ENCODE measurements around the gene USHBP1. TPM values are rescaled to one million over a fixed set of nuclear protein-coding genes. Genes with fewer than 3 reads are reported as not detected.

Gene USHBP1
- total and polyA plus RNA-seq, 2 of the 13 experiments (the other 11 are each of a cell fraction or from before 2014, with no cell fraction given) = 0.15 to 1.5 TPM

DNA sequence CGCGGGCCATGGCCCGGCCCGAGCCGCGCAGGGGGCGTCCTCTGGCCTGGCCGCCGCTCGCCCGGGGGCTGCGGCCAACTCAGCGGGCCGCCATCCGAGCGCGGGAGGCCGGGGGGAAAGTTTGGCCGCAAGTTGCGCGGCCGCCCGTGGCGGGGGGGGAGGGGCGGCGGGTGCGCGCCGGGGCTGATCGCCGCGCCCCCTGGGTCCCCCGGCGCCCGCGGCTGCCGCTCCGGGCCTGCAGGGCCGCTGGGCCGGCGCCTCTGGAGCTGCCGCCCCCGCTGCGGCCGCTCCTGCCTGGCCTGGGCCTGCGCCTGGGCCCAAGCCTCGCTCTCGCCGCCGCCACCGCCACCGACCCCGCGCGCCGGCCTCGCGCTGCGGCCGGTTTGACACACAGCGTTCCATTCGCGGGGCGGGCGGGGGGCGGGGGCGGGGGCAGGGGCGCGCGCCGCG is 19.0 kb downstream of the USHBP1 start, which contains the start of gene NR2F6 (continued):
- TF ChIP-seq, protein P1, sequence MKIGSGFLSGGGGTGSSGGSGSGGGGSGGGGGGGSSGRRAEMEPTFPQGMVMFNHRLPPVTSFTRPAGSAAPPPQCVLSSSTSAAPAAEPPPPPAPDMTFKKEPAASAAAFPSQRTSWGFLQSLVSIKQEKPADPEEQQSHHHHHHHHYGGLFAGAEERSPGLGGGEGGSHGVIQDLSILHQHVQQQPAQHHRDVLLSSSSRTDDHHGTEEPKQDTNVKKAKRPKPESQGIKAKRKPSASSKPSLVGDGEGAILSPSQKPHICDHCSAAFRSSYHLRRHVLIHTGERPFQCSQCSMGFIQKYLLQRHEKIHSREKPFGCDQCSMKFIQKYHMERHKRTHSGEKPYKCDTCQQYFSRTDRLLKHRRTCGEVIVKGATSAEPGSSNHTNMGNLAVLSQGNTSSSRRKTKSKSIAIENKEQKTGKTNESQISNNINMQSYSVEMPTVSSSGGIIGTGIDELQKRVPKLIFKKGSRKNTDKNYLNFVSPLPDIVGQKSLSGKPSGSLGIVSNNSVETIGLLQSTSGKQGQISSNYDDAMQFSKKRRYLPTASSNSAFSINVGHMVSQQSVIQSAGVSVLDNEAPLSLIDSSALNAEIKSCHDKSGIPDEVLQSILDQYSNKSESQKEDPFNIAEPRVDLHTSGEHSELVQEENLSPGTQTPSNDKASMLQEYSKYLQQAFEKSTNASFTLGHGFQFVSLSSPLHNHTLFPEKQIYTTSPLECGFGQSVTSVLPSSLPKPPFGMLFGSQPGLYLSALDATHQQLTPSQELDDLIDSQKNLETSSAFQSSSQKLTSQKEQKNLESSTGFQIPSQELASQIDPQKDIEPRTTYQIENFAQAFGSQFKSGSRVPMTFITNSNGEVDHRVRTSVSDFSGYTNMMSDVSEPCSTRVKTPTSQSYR (CRISPR knock-in tag; IDR thresholded peaks at IDR 0.05; ENCODE audit: borderline replicate concordance) = peak; percentile 54; the same call in 1 of the 2 replicates
- TF ChIP-seq, protein P2, sequence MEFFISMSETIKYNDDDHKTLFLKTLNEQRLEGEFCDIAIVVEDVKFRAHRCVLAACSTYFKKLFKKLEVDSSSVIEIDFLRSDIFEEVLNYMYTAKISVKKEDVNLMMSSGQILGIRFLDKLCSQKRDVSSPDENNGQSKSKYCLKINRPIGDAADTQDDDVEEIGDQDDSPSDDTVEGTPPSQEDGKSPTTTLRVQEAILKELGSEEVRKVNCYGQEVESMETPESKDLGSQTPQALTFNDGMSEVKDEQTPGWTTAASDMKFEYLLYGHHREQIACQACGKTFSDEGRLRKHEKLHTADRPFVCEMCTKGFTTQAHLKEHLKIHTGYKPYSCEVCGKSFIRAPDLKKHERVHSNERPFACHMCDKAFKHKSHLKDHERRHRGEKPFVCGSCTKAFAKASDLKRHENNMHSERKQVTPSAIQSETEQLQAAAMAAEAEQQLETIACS (CRISPR knock-in tag; IDR thresholded peaks at IDR 0.05) = peak; percentile 41; the same call in 1 of the 2 replicates
- TF ChIP-seq U2AF2 (IDR thresholded peaks at IDR 0.05; ENCODE audit: low read depth, low read length) (no peak), POLR2AphosphoS5 (IDR thresholded peaks at IDR 0.05; ENCODE audit: low read depth, low read length) (0 out of 2 replicates have a peak, but pooled peaks have one; percentile 25), REL (CRISPR knock-in tag; conservative IDR thresholded peaks at IDR 0.05) (no peak), ZNF547 (CRISPR knock-in tag; IDR thresholded peaks at IDR 0.05) (no peak), ZNF180 (CRISPR knock-in tag; IDR thresholded peaks at IDR 0.05; ENCODE audit: borderline replicate concordance, low read depth) (no peak), ZNF777 (CRISPR knock-in tag; IDR thresholded peaks at IDR 0.05) (no peak)

Data from HepG2 (cell line).